ENCODE measurements around the gene PAX1. TPM values are rescaled to one million over a fixed set of nuclear protein-coding genes. Genes with fewer than 3 reads are reported as not detected.

The PAX1 gene
- total RNA-seq = not detected in 2 replicates

- H3K36me3 Mint-ChIP-seq (ENCODE audit: low read depth) = no peaks in the 10 kb centered on the region
- no peak for DNase-seq (ENCODE audit: low spot score)
- no peak within 1 kb of the TSS for H3K27ac Mint-ChIP-seq
- no peak within 1 kb of the TSS for H3K4me3 Mint-ChIP-seq (ENCODE audit: low read depth)
- H3K9me3 Mint-ChIP-seq = no peaks in the 10 kb centered on the region
- H3K4me1 Mint-ChIP-seq (ENCODE audit: low read depth) = no peaks in the 10 kb centered on the region
- intact Hi-C loops (cut with micrococcal nuclease) = loop anchor here (2.0 to 10.0 kb wide), 4 partner anchors 187 to 1349 kb away; no protein-coding TSS in a partner anchor
- H3K27me3 Mint-ChIP-seq (ENCODE audit: low read depth) = peaks cover 81% of the 10 kb centered on the region
Observed at GRCh38 chr20:21705575-21706260, at the start of gene PAX1. TSS of gene PAX1 (plus strand) at chr20:21705664. CDS start at chr20:21705713, 49 bp downstream.

GRCh38 chr20:21656308-21657067 is 49.0 kb upstream of the PAX1 start:
- no peak for DNase-seq (ENCODE audit: low spot score)
- no peaks in the 10 kb centered on the region for H3K36me3 Mint-ChIP-seq (ENCODE audit: low read depth)
- H3K27ac Mint-ChIP-seq = no peak overlapping the region
- H3K27me3 Mint-ChIP-seq (ENCODE audit: low read depth) = no peaks in the 10 kb centered on the region
- H3K9me3 Mint-ChIP-seq = no peaks in the 10 kb centered on the region
- H3K4me1 Mint-ChIP-seq (ENCODE audit: low read depth) = no peaks in the 10 kb centered on the region
- no peak overlapping the region for H3K4me3 Mint-ChIP-seq (ENCODE audit: low read depth)
- intact Hi-C loops (cut with micrococcal nuclease) = no loop called here

DNA sequence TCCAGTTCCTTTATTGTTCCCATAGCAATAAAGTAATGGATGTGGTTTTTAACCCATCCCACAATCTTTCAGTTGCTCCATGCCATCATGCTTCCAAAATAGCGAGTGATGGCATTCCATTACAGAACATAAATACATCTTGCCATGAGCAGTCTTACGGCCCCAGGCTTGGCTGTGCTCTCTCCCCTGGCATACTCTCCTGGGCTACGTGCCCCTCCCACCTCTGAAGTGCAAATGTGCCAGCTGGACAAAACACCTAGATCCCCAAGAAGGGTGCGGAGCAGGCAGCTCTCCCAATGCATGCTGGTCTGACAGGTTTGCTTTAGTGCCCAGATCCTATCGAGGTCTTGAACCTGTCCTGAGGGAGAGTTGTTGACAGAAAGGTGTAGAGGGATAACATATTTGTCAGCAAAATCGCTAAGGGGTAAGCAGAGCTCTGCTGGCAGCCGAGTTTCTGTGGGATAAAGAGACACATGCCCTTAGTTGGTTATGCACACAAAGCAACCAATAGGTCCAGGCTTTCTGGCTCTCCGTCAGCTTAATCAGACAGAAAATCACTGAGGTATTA is 43.9 kb upstream of the PAX1 start:
- intact Hi-C loops (cut with micrococcal nuclease) = no loop called here
- Mint-ChIP-seq H3K4me1 (ENCODE audit: low read depth) (no peaks in the 10 kb centered on the region), H3K9me3 (no peaks in the 10 kb centered on the region), H3K36me3 (ENCODE audit: low read depth) (no peaks in the 10 kb centered on the region), H3K27ac (no peak overlapping the region), H3K27me3 (ENCODE audit: low read depth) (no peaks in the 10 kb centered on the region), H3K4me3 (ENCODE audit: low read depth) (no peak overlapping the region)
- DNase-seq (ENCODE audit: low spot score) = no peak

DNA sequence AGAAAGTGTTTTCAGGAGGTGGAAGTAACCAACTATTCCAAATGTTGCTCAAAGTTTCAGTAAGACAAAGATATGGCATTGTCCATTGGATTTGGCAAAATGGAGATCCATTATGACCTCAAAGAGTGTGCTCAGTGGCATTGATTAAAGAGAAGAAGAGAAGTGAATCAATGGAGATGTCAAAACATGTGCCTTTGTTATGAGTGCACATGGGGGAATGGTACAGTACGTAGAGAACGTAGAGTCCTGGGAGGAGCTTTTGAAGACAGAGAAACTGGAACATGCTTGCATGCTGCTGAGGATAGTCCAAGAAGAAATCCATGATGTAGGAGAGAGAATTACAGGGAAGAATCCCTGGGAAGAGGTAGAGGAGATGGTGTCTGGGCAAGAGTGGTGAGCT is 42.0 kb upstream of the PAX1 start:
- no peaks in the 10 kb centered on the region for H3K4me1 Mint-ChIP-seq (ENCODE audit: low read depth)
- intact Hi-C loops (cut with micrococcal nuclease) = no loop called here
- H3K27me3 Mint-ChIP-seq (ENCODE audit: low read depth) = no peaks in the 10 kb centered on the region
- DNase-seq (ENCODE audit: low spot score) = no peak
- no peak overlapping the region for H3K4me3 Mint-ChIP-seq (ENCODE audit: low read depth)
- H3K27ac Mint-ChIP-seq = no peak overlapping the region
- no peaks in the 10 kb centered on the region for H3K9me3 Mint-ChIP-seq
- no peaks in the 10 kb centered on the region for H3K36me3 Mint-ChIP-seq (ENCODE audit: low read depth)

DNA sequence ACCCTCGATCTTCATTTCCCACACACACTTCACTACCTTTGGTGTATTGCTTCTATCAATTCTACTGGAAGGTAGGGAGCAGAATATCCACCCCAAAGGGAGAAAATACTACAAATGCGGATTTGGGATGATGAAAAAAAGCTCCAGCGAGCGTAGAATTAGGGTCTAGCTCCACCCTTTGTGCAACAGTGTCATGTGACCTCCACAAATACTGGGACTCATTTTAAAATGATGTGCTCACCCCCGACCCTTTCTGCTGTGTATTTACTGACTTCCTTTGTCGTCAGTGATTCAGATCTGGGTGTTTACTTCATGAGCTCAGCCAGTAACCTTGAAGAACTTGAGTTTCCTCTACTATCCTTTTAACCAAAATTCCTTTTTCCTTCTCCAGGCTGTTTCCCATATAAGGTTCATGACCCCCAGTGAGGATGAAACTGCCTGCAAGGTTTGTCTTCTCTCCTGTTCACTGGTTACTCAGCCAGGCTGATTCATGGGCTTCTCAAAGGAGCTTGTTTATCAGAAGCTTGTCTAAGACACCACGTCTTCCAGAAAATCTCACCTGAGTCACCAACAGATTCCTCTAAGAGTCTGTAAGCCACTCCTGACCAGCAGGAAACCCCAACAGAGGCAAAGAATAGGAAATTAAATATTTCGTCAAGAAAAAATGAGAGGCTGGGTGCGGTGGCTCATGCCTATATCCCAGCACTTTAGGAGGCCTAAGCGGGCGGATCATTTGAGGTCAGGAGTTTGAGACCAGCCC is 39.6 kb upstream of the PAX1 start:
- Mint-ChIP-seq H3K36me3 (ENCODE audit: low read depth) (no peaks in the 10 kb centered on the region), H3K27me3 (ENCODE audit: low read depth) (no peaks in the 10 kb centered on the region), H3K9me3 (no peaks in the 10 kb centered on the region), H3K4me3 (ENCODE audit: low read depth) (no peak overlapping the region), H3K27ac (no peak overlapping the region), H3K4me1 (ENCODE audit: low read depth) (no peaks in the 10 kb centered on the region)
- intact Hi-C loops (cut with micrococcal nuclease) = no loop called here
- DNase-seq (ENCODE audit: low spot score) = no peak

DNA sequence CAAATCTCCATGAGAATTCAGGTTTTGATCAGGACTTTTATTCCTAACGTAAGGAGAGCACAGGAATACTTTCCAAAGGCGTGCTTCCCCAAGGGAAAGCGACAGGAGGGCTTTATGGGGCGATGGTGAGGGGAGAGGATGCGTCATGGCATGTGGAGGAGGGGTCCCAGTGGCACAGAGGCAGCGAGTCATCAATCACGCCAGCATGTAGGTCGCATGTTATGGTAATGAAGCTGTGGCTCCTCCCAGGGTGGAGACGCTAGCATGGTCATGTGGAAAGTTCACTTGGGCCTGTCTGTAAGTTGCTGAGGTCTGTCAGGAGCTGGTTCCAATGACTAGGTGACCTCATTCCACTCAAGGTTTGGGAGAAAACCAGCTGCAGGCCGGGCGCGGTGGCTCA is 35.3 kb upstream of the PAX1 start:
- H3K4me1 Mint-ChIP-seq (ENCODE audit: low read depth) = no peaks in the 10 kb centered on the region
- intact Hi-C loops (cut with micrococcal nuclease) = no loop called here
- no peak overlapping the region for H3K4me3 Mint-ChIP-seq (ENCODE audit: low read depth)
- no peaks in the 10 kb centered on the region for H3K9me3 Mint-ChIP-seq
- no peak for DNase-seq (ENCODE audit: low spot score)
- H3K27ac Mint-ChIP-seq = no peak overlapping the region
- no peaks in the 10 kb centered on the region for H3K36me3 Mint-ChIP-seq (ENCODE audit: low read depth)
- no peaks in the 10 kb centered on the region for H3K27me3 Mint-ChIP-seq (ENCODE audit: low read depth)

DNA sequence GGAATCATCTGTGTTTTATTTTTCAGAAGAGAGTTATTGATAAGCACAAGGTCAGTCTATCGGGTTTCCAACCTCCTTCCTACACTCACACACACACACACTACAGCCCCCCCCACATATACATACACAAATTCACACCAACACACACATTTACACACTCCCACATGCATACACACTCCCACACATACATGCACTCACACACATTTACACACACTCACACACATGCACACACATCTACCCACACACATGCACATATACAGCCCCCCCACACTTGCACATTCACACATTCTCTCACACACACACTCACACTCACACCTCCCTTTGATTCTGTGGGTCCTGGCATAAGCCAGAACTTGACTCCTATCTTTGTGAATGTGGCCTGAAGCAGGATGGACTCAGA is 34.5 kb upstream of the PAX1 start:
- H3K27ac Mint-ChIP-seq = no peak overlapping the region
- no peak for DNase-seq (ENCODE audit: low spot score)
- no peaks in the 10 kb centered on the region for H3K9me3 Mint-ChIP-seq
- H3K4me3 Mint-ChIP-seq (ENCODE audit: low read depth) = no peak overlapping the region
- intact Hi-C loops (cut with micrococcal nuclease) = no loop called here
- no peaks in the 10 kb centered on the region for H3K4me1 Mint-ChIP-seq (ENCODE audit: low read depth)
- H3K27me3 Mint-ChIP-seq (ENCODE audit: low read depth) = no peaks in the 10 kb centered on the region
- no peaks in the 10 kb centered on the region for H3K36me3 Mint-ChIP-seq (ENCODE audit: low read depth)

DNA sequence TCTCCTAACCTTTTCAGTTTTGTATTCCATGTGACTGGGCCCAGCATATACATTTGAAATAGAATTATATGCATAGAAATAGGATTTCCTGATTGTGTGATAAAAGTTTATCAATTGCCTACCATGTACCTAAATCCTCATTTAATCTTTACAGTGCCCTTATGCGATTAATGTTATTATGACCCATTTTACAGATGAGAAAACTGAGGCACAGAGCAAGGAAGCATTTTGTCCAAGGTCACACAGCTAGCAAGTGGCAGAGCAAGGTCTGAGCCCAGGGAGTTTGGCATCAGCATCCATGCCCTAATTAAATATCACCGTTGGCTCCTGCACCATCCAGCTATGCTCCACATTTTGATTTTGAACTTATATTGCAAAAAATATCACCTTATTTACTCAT is 28.2 kb upstream of the PAX1 start:
- Mint-ChIP-seq H3K27ac (no peak overlapping the region), H3K4me3 (ENCODE audit: low read depth) (no peak overlapping the region), H3K27me3 (ENCODE audit: low read depth) (no peaks in the 10 kb centered on the region), H3K4me1 (ENCODE audit: low read depth) (no peaks in the 10 kb centered on the region), H3K9me3 (no peaks in the 10 kb centered on the region), H3K36me3 (ENCODE audit: low read depth) (no peaks in the 10 kb centered on the region)
- intact Hi-C loops (cut with micrococcal nuclease) = no loop called here
- DNase-seq (ENCODE audit: low spot score) = no peak

DNA sequence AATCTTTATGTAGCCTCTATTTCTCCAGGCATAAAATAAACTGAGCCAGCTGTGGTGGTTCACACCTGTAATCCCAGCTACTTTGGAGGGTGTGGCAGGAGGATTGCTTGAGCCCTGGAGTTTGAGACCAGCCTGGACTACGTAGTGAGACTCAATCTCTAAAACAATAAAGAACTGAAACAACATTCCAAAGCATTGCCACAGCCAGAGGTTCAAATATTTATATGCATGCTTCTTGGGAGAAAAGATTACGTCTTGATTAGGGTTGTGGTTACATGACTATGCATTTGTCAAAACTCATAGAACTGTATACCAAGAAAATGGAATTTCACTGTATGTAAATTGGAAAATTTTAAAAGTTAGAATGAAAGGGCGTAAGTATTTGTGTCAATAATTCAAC is 27.7 kb upstream of the PAX1 start:
- H3K9me3 Mint-ChIP-seq = no peaks in the 10 kb centered on the region
- no peaks in the 10 kb centered on the region for H3K4me1 Mint-ChIP-seq (ENCODE audit: low read depth)
- DNase-seq (ENCODE audit: low spot score) = no peak
- H3K4me3 Mint-ChIP-seq (ENCODE audit: low read depth) = no peak overlapping the region
- no peaks in the 10 kb centered on the region for H3K36me3 Mint-ChIP-seq (ENCODE audit: low read depth)
- H3K27ac Mint-ChIP-seq = no peak overlapping the region
- intact Hi-C loops (cut with micrococcal nuclease) = no loop called here
- H3K27me3 Mint-ChIP-seq (ENCODE audit: low read depth) = no peaks in the 10 kb centered on the region

GRCh38 chr20:21681234-21681921 is 24.1 kb upstream of the PAX1 start:
- DNase-seq (ENCODE audit: low spot score) = no peak
- H3K4me1 Mint-ChIP-seq (ENCODE audit: low read depth) = no peaks in the 10 kb centered on the region
- no peaks in the 10 kb centered on the region for H3K36me3 Mint-ChIP-seq (ENCODE audit: low read depth)
- no peak overlapping the region for H3K27ac Mint-ChIP-seq
- intact Hi-C loops (cut with micrococcal nuclease) = no loop called here
- no peak overlapping the region for H3K4me3 Mint-ChIP-seq (ENCODE audit: low read depth)
- H3K9me3 Mint-ChIP-seq = no peaks in the 10 kb centered on the region
- no peaks in the 10 kb centered on the region for H3K27me3 Mint-ChIP-seq (ENCODE audit: low read depth)

- H3K9me3 Mint-ChIP-seq = no peaks in the 10 kb centered on the region
- H3K4me3 Mint-ChIP-seq (ENCODE audit: low read depth) = no peak overlapping the region
- no peaks in the 10 kb centered on the region for H3K4me1 Mint-ChIP-seq (ENCODE audit: low read depth)
- DNase-seq (ENCODE audit: low spot score) = no peak
- H3K36me3 Mint-ChIP-seq (ENCODE audit: low read depth) = no peaks in the 10 kb centered on the region
- intact Hi-C loops (cut with micrococcal nuclease) = no loop called here
- H3K27ac Mint-ChIP-seq = no peak overlapping the region
- no peaks in the 10 kb centered on the region for H3K27me3 Mint-ChIP-seq (ENCODE audit: low read depth)
Observed at GRCh38 chr20:21681922-21682318, 23.5 kb upstream of the PAX1 start.

GRCh38 chr20:21682521-21682954 is 22.9 kb upstream of the PAX1 start:
- H3K27me3 Mint-ChIP-seq (ENCODE audit: low read depth) = no peaks in the 10 kb centered on the region
- no peaks in the 10 kb centered on the region for H3K9me3 Mint-ChIP-seq
- H3K4me1 Mint-ChIP-seq (ENCODE audit: low read depth) = no peaks in the 10 kb centered on the region
- no peak for DNase-seq (ENCODE audit: low spot score)
- H3K27ac Mint-ChIP-seq = no peak overlapping the region
- H3K36me3 Mint-ChIP-seq (ENCODE audit: low read depth) = no peaks in the 10 kb centered on the region
- H3K4me3 Mint-ChIP-seq (ENCODE audit: low read depth) = no peak overlapping the region
- intact Hi-C loops (cut with micrococcal nuclease) = no loop called here
